ENCODE results near the gene EBLN1. TPM values are rescaled to one million over a fixed set of nuclear protein-coding genes. Genes with fewer than 3 reads are reported as not detected.

EBLN1 gene
- total and polyA plus RNA-seq, 9 of the 15 experiments (the other 6 are each of a cell fraction or from before 2014, with no cell fraction given), result 0.06 to 3.1 (median 0.80) TPM

DNA sequence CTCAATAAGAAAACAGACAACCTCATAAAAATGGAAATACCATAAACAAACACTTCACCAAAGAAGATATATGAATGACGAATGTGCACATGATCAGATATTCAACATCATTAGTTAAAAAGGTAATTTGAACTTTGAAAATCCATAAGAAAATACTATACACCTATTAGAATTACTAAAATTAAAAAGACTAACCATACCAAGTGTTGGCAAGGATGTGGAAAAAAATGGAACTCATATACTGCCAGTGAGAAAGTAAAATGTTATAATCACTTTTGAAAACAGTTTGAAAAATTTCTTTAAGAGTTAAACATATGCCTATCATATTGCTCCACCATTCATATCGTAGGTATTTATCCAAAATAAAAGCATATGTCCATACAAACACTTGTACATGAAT, 37.1 kb downstream of the EBLN1 start (continued):
- no peak for TF ChIP-seq CBFB (CRISPR knock-in tag; IDR thresholded peaks at IDR 0.05)
- TF ChIP-seq HLTF (IDR thresholded peaks at IDR 0.05), result peak; percentile 24; the same call in 1 of the 2 replicates

DNA sequence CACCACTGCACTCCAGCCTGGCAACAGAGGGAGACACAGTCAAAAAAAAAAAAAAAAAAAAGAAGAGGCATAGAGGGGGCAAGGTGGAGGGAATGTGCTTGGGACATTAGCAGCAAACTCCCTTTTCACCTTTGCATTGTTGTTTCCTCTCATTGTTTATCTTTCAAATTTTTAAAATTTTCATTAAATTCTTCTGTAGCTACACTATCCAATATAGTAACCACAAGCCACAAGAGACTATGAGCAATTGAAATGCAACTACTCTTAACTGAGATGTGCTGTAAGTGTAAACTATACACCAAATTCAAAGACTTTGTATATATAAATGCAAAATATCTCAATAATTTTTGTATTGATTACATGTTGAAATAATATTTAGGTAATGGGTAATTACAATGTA, 43.4 kb downstream of the EBLN1 start:
- Histone ChIP-seq H3K9ac (ENCODE audit: insufficient read depth in 1 of 2, low read depth in 2 of 2, low read length in 2 of 2) (no peak overlapping the region), H3K9me3 (replicated peaks; ENCODE audit: control insufficient read depth, insufficient read depth, low read depth, low read length) (peaks cover 9% of the 10 kb centered on the region; the same call in 1 of the 2 replicates), H3K27me3 (ENCODE audit: control insufficient read depth in 2 of 2, insufficient read depth in 2 of 2, low read length in 2 of 2) (no peaks in the 10 kb centered on the region), H3K4me3 (no peak overlapping the region), H3K27ac (ENCODE audit: extremely low read depth, low read depth, low read length) (no peak overlapping the region), H2AFZ (ENCODE audit: low read depth, low read length) (no peak overlapping the region), H3K4me1 (replicated peaks in 1 of 2; ENCODE audit: control insufficient read depth in 2 of 2, insufficient read depth in 2 of 2, low read length in 2 of 2) (no peaks in the 10 kb centered on the region), H3K4me2 (ENCODE audit: insufficient read depth, low read length) (no peak overlapping the region), H4K20me1 (replicated peaks; ENCODE audit: control insufficient read depth, insufficient read depth, low read length) (no peaks in the 10 kb centered on the region), H3K9me1 (ENCODE audit: control insufficient read depth, insufficient read depth, low read length) (no peaks in the 10 kb centered on the region), H3K79me2 (ENCODE audit: control insufficient read depth, insufficient read depth, low read length) (no peaks in the 10 kb centered on the region), H3K36me3 (ENCODE audit: control insufficient read depth, insufficient read depth, low read length) (no peaks in the 10 kb centered on the region)
- TF ChIP-seq ZNF707 (CRISPR knock-in tag; conservative IDR thresholded peaks at IDR 0.05) (no peak), NONO (IDR thresholded peaks at IDR 0.05; ENCODE audit: low read depth in 2 of 2, low read length in 1 of 2) (no peak), CHD1 (IDR thresholded peaks at IDR 0.05; ENCODE audit: low read length) (no peak), ZFP30 (CRISPR knock-in tag; IDR thresholded peaks at IDR 0.05; ENCODE audit: borderline replicate concordance) (no peak), CAMTA2 (CRISPR knock-in tag; conservative IDR thresholded peaks at IDR 0.05) (no peak)
- in situ Hi-C loops (cut with MboI), result no loop called here
- DNase-seq (ENCODE audit: extremely low read depth in 1 of 4, low spot score in 3 of 4) (no peak), FAIRE-seq (no peak), ATAC-seq (no peak)
- ChIA-PET POLR2A (interaction anchor here (0.6 to 1.4 kb wide), 2 partner anchors 18 to 323 kb away, joined by 3 to 4 read pairs; no protein-coding TSS in a partner anchor), CTCF (ENCODE audit: low intra/inter-chr PET ratio) (no interaction called here)
- BruUV-seq (replicated peaks), result no TSS peak
- intact Hi-C loops (cut with micrococcal nuclease), result no loop called here

Measured in K562 (cell line).